OCI-M1 (cell line): Measurements from ENCODE around the gene VAPB.
A peak's percentile ranks its signal among the peaks of the same experiment; 100 is the strongest.

Experiments
- DNase-seq: peaks from one replicate; lab custom pipeline; 2025; lab: John Stamatoyannopoulos, UW

The VAPB gene

DNA sequence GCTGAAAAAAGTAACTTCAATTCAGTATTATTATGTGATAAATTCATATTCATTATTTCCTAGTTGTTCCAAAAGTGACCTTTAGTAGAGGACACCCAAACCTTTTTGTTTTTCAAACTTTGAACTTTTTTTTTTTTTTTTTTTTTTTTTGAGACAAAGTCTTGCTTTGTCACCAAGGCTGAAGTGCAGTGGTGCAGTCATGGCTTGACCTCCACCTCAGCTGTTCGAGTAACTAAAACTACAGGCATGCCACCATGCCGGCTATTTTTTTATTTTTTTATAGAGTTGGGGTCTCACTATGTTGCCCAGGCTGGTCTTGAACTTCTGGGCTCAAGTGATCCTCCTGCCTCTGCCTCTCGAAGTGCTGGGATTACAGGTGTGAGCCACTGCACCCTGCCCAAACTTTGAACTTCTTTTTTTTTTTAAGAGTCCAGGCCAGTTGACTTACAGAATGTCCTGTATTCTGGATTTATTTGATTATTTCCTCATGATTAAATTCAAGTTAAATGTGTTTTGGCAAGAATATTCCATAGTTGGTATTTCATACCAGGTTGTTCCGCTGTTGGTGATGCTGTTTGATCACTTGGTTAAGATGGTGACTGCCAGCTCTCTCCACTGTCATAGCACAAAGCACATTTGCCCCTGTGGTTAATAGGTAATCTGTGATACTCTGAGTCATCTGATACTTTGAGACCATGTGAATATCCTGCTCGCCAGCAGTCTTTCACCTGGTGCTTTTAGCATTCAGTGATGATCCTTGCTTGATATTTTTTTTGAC lies 48.0 kb downstream of the VAPB start:
- no peak for DNase-seq

DNA sequence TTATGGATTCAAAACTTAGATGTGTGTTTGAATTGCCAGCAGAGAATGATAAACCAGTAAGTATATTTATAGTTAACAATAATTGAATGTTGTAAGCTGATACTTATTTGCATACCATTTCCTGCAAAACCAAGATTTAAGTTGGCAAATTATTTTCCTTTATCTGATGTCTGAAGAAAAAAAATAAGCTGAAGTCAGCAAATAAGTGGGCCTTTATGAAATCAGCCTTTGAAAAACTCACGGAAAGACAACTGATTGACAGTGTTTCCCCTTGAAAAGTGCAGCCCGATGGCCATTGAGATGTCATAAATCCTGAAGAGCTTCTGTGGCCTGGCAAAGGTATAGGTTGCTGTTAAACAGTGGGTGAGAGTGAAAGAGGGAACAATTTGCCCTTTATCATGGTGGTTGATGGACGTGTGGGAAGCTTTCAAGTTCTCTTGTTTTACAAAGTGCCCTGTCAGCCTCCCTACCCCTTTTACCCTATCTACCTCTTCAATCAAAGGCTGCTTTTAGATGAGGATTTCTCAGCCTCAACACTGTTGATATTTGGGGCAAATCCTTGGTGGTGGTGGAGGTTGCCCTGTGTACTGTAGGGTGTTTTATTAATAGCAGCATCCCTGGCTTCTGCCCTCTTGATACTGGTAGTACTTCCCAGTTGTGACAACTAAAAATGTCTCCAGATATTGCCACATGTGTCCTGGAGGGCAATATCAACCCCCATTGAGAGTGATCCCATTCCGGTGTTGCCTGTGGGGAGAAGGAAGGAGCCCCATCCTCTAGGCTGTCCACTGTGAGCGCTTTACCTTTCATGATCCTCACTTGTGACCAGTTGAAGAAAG lies 50.2 kb downstream of the VAPB start:
- DNase-seq, result no peak

DNA sequence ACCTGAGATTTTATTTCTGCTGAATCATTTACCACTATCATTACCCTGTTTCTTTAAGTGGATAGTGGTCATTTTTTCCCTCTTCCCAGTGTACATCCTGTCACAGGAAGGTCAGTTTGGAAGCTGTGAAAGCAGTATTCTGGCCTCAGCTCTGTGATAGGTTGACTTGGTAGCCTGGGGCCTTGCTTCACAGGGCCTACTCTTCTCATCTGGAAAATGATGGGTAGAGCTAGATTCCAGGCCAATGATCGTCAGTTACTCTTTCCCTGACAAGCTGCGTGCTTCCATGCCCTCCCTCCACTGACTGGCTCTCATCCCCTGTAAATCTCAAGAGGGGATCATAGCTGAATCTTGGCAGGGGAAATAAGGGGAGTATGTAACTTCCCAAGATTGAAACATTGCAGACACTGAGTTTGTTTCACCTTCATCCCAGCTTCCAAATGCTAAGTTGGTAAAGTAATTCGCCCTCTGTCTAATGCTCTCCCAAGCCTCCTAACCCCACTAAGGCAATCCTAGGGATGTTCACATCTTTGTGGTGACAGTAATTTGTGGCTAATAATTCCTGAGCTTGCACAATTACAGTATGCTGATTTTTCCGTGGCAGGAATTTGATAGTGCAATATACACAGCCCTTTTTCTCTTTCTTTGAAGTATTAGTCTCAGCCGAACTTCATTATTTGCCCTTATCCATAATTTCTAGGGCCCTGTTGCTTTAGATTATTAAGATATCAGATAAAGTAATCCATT lies 51.2 kb downstream of the VAPB start:
- no peak for DNase-seq

DNA sequence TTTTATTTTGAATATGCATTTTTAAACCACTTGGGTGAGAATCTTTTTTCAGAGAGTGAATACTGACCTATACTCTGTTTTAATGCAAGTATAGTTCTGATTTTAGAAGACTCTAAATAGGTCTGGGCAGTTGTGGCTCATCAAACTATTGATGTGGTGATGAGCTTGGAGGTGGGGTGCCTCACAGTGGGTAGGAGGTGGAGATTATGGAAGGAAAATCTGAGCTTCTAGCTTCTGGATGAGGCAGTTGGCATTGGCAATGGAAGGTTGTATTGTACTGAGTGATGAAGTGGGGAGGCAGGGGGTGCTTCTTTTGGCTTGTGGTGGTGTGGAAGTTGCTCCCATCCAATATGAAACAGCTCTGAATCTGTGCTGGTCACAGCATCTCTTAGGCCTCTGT lies 52.7 kb downstream of the VAPB start:
- DNase-seq, result no peak

DNA sequence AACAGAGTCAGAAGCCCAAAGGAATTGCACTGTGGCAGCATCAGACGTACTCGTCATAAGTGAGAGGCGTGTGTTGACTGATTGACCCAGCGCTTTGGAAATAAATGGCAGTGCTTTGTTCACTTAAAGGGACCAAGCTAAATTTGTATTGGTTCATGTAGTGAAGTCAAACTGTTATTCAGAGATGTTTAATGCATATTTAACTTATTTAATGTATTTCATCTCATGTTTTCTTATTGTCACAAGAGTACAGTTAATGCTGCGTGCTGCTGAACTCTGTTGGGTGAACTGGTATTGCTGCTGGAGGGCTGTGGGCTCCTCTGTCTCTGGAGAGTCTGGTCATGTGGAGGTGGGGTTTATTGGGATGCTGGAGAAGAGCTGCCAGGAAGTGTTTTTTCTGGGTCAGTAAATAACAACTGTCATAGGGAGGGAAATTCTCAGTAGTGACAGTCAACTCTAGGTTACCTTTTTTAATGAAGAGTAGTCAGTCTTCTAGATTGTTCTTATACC lies 55.8 kb downstream of the VAPB start:
- no peak for DNase-seq

DNA sequence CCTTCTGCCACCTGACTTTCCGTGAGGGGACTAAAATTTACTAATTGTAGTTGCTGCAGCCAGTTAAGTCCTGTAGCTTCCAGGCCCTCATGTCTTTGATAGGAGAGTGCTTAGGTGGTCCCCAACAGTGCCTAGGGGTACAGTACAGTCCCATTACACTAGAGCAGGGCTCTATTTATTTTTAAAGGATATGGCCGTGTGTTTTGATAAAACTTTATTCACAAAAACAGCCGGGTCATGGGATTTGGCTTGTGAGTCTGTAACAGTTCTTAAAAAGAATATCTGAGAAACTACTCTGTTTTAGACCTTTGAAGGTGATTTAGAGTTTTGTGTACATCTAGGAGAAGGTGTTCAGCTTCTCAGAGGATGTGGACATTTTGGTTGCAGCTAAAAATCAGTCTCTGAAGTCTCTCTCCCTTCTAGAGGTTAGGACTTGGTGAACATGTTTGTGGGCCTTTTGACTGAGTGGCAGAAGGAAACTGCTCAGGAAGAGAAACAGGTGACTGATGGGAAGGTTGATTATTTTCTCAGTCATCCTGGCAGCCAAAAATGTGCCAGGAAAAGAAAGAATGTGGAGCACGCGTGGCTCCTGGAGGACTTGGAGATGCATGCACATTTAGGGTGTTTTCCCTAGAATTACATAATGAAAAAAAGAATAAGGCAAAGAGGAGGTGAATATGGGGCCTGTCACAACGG lies 57.4 kb downstream of the VAPB start:
- no peak for DNase-seq

DNA sequence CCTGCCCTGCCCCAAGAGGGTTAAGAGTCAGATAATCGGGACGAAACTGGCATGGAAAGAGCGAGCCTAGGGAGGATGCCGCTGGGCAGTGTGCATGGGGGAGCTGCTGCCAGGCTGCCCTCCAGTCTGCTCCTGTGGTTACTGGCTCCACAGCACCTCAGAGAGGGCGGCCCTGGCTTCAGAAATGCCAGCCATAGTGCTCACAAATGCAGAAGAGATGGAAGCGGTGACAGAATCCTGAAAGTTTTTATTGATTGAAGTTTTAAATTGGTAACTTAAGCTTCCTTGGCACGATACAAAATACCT lies 57.9 kb downstream of the VAPB start:
- DNase-seq, result no peak

DNA sequence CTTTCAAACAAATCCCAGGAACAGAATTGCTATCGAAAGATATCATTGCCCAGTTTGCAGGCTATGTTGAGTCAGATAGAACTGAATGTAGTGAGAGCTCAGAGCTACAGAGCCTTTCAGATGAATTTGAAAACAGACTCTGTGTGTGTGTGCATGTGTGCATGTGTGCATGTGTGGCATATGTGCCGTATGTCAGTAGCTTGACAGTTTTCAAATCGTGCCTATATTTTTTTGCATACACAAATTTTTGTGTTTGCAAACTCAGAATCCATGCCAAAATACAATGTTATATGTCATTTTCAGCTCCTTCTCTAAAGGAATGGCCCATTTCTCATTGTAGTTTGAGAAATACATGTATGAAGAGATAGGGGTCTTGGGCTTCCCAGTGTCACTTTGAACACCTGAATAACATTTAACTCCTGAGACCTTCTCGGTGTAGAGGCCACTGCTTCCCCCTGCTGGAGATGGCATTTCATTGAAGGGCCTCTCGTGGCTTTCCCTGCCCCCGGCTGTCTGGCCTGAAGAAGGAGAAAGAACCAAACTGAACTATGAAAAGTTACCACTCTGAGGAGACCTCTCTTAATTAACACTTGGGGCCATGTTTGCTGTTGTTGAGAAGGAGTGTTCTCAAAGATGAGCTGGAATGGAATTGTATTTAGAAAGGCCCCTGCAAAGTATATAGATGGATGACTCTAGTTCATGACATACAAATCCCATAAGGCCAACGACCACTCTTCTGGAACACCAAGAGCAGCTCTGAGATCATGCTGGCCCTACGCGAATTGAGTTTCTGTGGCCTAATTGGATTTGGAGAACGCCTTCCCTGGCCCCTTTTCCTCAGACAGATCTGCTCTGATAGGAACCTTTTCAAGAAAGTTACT lies 58.7 kb downstream of the VAPB start:
- DNase-seq, result peak; percentile 68

DNA sequence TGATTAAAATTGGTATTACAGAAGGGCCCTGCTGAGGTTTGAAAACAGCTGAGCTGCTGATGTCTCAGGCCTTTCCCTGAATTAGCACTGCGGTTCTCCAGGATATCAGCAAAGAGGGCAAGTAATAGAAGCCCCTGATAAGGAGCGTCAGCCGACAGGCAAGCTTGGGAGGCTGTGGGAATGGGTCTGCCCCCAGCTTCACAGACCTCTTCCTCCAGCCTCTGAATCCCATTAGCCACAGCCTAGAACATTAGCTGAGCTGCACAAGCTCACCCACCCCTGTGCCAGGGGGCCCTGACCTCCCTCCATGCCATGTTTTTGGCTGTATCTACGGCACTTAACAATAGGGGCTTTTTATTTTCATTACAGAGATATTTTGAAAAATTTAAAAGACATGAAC lies 59.9 kb downstream of the VAPB start:
- DNase-seq, result no peak

DNA sequence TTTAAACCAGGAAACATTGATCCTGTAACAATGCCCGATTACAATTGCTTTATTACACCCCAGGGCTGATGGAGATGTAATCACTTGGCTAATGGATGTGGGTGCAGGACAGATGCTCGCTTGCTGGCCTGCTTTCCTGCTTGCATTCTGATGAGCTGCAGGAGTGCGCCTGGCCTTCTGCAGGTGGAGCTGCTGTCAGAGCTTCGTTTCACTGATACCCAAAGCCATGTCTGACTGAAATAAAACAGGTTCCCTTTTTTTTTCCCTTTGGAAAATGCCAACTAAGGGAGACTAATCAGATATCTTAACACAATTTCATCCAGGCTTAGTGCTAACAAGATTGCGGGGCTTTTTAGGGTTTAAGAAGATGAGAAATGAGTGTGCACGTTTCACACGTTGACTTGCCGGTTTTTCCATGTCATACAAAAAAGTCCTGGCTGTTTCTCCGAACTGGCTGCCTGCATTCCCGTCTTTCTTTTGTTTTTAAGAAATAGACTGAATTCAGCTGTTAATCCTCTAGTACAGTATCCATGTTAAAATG lies 60.7 kb downstream of the VAPB start:
- DNase-seq, result no peak

DNA sequence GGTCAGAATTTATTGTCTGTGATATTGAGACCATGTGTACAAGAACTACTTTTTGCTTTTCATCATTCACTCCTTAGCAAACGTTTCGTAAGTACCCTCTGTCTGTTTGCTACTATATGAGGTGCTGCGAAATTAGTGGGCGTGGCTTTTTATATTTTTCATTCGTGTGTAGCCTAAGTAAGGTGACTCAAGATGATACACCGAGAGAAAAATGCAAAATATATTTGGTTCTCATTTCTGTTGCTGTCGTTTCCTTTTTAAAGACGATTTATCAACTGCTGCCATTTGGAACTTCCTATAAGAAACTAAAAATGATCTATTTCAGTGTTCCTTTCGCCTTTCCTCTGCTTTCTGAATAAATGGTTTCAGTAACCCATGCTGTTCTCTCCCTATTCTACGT lies 61.2 kb downstream of the VAPB start:
- no peak for DNase-seq

DNA sequence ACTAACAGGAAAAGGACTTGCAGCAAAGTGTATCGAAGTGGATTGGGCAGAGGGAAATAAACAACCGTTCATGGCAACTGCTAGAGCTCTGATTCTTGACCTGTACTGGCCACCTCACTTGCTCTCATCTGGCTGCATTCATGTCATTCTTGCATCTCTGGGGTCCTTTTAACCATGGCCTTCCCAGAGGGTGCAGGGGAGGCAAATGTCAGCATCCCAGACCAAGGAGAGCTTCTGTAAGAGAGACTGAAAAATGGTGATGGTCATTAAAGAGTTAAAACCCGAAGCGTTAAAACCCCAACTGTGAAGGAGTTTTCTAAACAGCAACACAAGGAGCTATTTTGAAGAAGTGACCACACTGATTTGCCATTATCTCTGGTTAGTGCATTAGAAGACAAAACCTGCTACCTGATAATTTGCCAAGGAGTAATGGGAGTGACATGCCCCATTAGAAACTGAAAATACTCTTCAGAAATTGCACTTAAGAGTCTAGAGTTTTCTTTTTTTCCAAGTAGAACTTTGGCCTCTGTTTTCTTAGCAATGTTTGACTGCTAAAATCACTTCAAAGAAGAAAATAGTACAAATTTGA lies 63.7 kb downstream of the VAPB start:
- DNase-seq, result no peak

DNA sequence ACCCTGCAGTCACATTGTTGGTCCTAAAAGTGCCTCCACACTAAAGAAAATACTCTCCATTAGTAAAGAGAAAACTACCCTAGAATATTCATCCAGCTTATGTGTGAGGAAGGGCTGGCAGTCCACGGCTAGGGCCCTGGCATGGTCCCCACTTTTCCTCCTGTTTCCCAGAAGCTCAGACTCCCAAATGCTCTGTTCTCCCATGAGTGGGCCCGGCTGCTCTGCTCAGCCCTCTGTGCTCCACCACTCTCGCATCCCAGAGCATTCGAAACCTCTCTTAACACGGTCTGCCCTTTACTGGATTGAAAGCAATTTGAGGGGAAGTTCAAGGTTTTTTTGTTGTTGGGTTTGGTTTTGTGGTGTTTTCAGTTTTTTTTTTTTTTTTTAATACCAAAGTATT lies 64.4 kb downstream of the VAPB start:
- DNase-seq, result no peak

DNA sequence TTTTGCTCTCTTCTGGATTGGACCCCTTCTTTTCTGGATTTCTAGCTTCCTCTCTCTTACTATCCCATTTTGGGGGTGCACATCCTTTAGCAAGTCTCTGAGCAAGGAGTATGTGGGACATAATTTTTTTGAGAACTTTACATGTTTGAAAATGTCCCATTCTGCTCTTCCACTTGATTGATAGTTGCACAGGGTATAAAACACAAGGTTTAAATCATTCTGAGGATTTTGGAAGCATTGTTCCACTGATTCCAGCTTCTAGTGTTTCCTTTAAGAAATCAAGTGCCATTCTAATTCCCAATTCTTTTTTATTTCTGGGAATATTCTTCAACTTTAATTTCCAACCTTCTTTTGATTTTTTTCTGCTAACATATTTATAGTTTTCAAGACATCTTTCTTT lies 65.4 kb downstream of the VAPB start:
- no peak for DNase-seq

DNA sequence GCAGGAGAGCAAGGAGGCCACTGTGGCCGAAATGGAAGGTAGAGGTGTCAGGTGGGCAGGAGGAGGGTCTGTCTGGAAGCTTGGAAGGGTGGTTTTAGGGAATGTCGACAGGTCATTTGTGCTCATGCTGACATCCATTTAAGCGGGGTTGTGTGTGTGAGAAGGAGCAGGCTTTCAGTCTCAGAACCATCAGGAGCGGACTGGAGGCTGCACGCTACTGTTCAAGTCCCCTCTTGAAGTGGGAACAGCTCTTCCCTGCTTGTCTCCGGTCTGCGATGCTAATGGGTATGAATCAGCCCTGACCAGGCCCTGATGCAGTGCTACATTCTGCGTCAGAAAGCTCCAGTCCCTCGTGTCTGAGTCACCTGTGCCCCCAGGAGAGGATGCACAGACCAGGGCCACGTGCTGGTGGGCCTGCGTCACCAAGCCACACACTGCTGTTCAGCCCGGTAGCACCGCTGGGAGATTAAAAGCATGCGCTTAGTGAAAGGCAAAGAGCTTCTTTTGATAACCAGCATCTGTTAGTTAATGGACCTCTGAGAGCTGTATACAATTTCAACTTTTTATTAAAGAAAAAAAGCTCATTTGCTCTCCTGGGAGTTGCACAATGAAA lies 68.2 kb downstream of the VAPB start:
- DNase-seq, result no peak

DNA sequence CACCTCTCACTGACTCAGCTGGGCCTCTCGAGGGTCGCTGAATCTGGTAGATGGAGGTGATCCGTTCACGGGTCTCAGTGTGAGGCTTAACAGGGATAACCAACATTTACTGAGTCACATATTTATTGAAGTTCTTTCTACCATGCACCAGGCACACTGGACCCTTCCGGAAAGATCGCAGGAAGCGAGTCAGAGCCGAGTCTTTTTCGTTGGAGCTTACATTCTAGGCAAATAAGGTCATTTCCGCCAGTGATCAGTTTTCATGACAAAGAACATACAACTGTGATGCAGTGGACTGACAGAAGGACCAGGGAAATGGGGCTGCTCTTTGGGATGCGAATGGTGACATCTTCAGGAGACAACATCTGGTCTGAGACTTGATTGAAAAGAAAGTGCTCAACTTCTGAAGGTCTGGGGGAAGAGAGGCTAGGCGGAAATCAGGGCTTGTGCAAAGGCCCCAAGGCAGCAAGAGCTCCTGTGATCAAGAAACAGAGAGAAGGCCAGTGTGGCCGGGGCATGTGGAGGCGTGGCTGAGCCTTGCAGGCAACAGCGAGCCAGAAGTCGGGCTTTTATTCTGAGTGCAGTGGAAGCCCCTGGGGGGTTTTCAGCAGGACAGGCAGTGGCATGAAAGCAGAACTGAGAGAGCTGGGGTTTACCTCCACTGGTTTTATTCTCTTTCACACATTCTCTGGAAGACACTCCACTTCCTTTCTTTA lies 69.5 kb downstream of the VAPB start:
- DNase-seq, result no peak

DNA sequence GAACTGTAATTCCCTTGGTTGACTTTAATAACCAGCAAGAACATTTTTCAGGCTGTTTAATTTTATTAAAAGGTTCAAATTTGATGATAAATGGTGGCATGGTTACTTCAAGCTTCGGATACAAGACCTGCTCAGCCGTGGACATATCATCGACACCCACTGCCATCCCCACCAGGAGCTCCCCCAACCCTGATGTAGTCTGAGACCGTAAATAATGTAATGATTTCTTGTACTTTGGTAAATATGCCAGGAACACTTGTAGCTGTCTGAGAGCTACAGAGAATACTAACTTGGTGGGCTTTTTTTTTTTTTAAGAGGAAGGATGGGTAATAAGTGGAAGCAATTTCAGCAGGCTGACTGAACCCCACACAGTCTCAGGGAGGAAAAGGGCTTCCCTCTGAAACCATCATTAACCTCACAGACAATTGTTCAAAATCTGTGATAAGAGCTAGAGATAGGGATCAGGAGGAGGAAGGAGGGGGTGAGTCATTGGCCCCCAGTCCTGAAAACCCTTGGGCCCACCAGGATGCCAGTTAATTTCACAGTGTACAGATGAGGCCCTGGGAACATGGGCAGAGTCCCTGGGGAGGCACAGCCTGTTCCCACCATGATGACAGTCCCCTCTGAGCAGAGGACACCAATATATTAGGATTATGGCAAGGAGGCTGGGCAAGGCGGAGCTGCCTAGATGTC lies 70.2 kb downstream of the VAPB start:
- DNase-seq, result no peak

DNA sequence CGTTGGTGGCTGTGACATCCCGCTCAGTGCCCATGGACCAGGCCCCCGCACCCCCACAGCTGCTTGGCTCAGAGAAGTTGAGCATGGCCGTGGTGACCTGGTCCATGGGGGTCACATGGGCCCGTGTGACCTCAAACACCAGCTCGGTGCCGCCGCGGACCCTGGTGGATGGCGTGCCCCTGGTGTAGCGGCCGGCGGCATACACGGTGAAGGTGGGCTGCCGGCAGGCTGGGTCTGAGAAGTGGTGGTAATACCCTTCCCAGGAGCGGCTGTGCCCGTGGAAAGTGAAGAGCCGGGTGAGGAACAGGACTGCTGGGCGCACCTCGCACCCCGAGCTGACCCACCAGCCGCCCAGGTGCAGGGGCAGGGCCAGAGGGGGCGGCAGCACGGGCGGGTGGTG lies 72.1 kb downstream of the VAPB start:
- no peak for DNase-seq

DNA sequence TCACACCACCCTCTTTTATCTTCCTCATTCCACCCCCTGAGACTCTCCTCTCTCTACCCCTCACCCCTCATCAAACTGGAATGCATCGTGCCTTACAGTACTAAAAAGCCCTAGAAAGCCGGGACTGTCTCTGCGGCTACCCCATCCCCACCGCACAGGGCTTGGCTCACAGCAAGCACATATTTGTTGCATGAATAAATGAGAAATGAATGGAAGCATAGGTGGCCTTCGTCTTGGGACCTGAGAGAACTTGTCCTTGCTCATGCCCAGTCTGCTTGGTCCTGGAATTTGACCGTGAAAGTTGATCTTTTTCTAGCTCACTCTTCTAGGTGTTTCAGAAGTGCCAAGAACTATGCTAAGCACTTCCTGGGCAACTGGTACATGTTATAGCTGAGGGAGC lies 72.9 kb downstream of the VAPB start:
- DNase-seq, result no peak
